ENCODE measurements around the gene CLTC.
A peak's percentile ranks its signal among the peaks of the same experiment; 100 is the strongest.

CLTC gene

DNA sequence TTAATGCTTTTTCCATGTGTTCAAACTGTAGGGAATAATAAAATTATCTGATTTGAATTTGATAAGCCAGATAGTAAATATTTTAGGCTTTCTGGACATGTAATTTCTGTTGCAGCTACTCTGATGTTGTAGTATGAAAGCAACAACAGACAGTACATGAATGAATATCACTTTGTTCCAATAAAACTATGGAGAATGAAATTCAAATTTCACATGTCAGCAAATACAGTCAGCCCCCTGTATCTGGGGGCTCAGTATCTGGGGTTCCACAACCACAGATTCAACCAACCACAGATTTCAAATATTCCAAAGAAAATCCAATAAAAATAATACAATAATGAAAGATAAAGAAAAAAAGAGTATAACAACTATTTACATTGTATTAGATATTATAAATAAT is 8.2 kb upstream of the CLTC start:
- no peak overlapping the region for H3K4me3 ChIP-seq (replicated peaks in 1 of 2; ENCODE audit: low read depth in 2 of 2, low read length in 2 of 2)
- TF ChIP-seq, protein P1, sequence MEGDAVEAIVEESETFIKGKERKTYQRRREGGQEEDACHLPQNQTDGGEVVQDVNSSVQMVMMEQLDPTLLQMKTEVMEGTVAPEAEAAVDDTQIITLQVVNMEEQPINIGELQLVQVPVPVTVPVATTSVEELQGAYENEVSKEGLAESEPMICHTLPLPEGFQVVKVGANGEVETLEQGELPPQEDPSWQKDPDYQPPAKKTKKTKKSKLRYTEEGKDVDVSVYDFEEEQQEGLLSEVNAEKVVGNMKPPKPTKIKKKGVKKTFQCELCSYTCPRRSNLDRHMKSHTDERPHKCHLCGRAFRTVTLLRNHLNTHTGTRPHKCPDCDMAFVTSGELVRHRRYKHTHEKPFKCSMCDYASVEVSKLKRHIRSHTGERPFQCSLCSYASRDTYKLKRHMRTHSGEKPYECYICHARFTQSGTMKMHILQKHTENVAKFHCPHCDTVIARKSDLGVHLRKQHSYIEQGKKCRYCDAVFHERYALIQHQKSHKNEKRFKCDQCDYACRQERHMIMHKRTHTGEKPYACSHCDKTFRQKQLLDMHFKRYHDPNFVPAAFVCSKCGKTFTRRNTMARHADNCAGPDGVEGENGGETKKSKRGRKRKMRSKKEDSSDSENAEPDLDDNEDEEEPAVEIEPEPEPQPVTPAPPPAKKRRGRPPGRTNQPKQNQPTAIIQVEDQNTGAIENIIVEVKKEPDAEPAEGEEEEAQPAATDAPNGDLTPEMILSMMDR (IDR thresholded peaks at IDR 0.05; ENCODE audit: low read depth, low read length): no peak
- no peak for DNase-seq (ENCODE audit: low read depth in 2 of 2)

GRCh38 chr17:59616253-59616920 is 3.3 kb upstream of the CLTC start:
- no peak for DNase-seq (ENCODE audit: low read depth in 2 of 2)
- no peak overlapping the region for H3K4me3 ChIP-seq (replicated peaks in 1 of 2; ENCODE audit: low read depth in 2 of 2, low read length in 2 of 2)
- TF ChIP-seq, protein P1 (IDR thresholded peaks at IDR 0.05; ENCODE audit: low read depth, low read length): no peak

GRCh38 chr17:59617156-59617732 is 2.5 kb upstream of the CLTC start:
- TF ChIP-seq, protein P1 (IDR thresholded peaks at IDR 0.05; ENCODE audit: low read depth, low read length): no peak
- no peak for DNase-seq (ENCODE audit: low read depth in 2 of 2)
- H3K4me3 ChIP-seq (replicated peaks in 1 of 2; ENCODE audit: low read depth in 2 of 2, low read length in 2 of 2): no peak overlapping the region

GRCh38 chr17:59619035-59619297 is 729 bp upstream of the CLTC start:
- TF ChIP-seq, protein P1 (IDR thresholded peaks at IDR 0.05; ENCODE audit: low read depth, low read length): no peak
- DNase-seq (ENCODE audit: low read depth in 2 of 2): no peak

DNA sequence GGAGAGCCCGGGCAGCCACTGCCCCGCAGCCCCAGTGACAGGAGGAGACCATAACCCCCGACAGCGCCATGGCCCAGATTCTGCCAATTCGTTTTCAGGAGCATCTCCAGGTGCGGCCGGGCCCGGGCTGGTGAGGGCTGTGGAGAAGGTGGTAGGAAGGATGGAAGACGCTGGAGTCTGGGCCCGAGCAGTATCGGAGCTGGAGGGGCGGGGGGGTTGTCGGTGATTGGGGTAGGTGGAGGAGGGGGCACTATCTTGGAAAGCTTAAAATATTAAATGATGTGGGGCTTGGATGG is 317 bp downstream of the CLTC start:
- no peak for DNase-seq (ENCODE audit: low read depth in 2 of 2)
- TF ChIP-seq, protein P1 (IDR thresholded peaks at IDR 0.05; ENCODE audit: low read depth, low read length): no peak
- H3K4me3 ChIP-seq (replicated peaks in 1 of 2; ENCODE audit: low read depth in 2 of 2, low read length in 2 of 2): peak overlapping the region; percentile 97 to 98

More at GRCh38 chr17:59619035-59619297, 729 bp upstream of the CLTC start:
- H3K4me3 ChIP-seq (replicated peaks in 1 of 2; ENCODE audit: low read depth in 2 of 2, low read length in 2 of 2): peak overlapping the region; percentile 97 to 98

DNA sequence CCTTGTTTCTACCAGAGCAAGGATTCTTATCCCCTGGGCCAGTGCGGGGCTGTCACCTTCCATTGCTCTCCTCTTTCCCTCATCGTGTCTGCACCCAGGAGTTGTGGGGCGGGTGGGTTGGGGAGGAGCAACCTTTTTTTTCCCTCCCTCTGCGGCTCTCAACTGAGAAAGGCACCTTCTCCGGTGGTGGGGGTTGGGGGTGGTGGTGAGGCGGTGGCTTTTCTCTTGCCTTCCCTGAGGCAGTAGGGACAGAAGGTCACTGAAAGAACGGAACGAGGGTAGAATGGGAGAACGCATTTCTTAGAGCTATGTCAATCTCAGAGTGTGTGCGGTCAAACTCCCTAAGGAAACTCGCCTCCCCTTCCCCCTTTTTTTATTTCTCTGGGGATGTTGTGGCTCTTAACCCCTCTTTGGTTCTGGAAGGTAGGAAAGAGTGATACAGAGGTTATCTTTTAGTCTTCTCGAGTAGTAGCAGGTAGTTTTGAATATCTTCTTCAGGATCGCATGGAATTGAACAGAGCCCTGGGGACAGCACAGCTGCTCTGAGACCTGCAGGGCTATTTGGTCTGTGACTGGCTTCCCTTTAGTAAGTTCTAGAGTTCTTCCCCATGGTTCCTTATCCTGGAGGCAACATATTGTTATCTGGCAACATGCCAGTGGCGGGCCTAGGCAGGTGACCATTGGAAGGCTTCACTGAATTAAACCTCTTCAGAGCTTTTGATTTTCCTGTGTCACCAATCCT is 994 bp downstream of the CLTC start:
- DNase-seq (ENCODE audit: low read depth in 2 of 2): peak; percentile 35 to 43
- peak overlapping the region; percentile 97 to 98 for H3K4me3 ChIP-seq (replicated peaks in 1 of 2; ENCODE audit: low read depth in 2 of 2, low read length in 2 of 2)

More for the DNA sequence above, 994 bp downstream of the CLTC start:
- TF ChIP-seq, protein P1 (IDR thresholded peaks at IDR 0.05; ENCODE audit: low read depth, low read length): no peak
